ENCODE data around the gene ZNF555. TPM values are rescaled to one million over a fixed set of nuclear protein-coding genes. Genes with fewer than 3 reads are reported as not detected.
A peak's percentile ranks its signal among the peaks of the same experiment; 100 is the strongest.

ZNF555 gene
- total and polyA plus RNA-seq, 2 of the 13 experiments (the other 11 are each of a cell fraction or from before 2014, with no cell fraction given), result 5.0 to 8.0 TPM

GRCh38 chr19:2819540-2820111 is 21.6 kb upstream of the ZNF555 start, which contains the start of gene ZNF554:
Gene ZNF554, plus strand, starts transcription at chr19:2819868. Its CDS starts 204 bp downstream, at chr19:2820072.
- Histone ChIP-seq H3K36me3 (replicated peaks in 1 of 2; ENCODE audit: control insufficient read depth in 1 of 2, insufficient read depth in 2 of 2, low read length in 2 of 2) (no peaks in the 10 kb centered on the region; a peak in 1 of 5 replicates), H3K27me3 (ENCODE audit: control insufficient read depth in 1 of 2, insufficient read depth in 2 of 2, low read length in 2 of 2) (no peaks in the 10 kb centered on the region), H3K4me1 (ENCODE audit: insufficient read depth, low read length) (no peaks in the 10 kb centered on the region; the same call in 1 of the 2 replicates), H3K79me2 (ENCODE audit: insufficient read depth, low read length) (no peaks in the 10 kb centered on the region), H3K4me2 (ENCODE audit: low read depth, low read length) (peak within 1 kb of the TSS; percentile 88), H3K4me3 (replicated peaks in 1 of 3; ENCODE audit: insufficient read depth in 1 of 3, low read depth in 2 of 3, low read length in 3 of 3) (peak within 1 kb of the TSS; percentile 60 to 84 (median 81)), H3K9ac (ENCODE audit: insufficient read depth, low read depth, low read length) (peak within 1 kb of the TSS; percentile 84), H4K20me1 (ENCODE audit: insufficient read depth, low read length) (no peaks in the 10 kb centered on the region), H3K27ac (ENCODE audit: extremely low read length, insufficient read depth, low read length) (peak within 1 kb of the TSS; percentile 21), H3K9me3 (ENCODE audit: low read length) (no peaks in the 10 kb centered on the region), H2AFZ (ENCODE audit: low read length) (no peak within 1 kb of the TSS)
- peak; percentile 87 for ATAC-seq
- POLR2A ChIA-PET, result interaction anchor here (1.0 to 1.7 kb wide), 6 partner anchors 8 to 47 kb away, joined by 4 to 11 read pairs (median 6); partner anchors contain the start of genes THOP1, ZNF555 and ZNF556
- WGBS (ENCODE audit: low lambda C conversion rate), result 0% methylated on average over 7 of the region's 64 CpGs
- BruUV-seq (replicated peaks), result no TSS peak
- no peak for FAIRE-seq
- DNase-seq (ENCODE audit: low spot score), result peak; percentile 91
- CTCF ChIA-PET (ENCODE audit: low intra/inter-chr PET ratio, low total read pairs), result interaction anchor here (1.0 to 1.5 kb wide), 3 partner anchors 21 to 53 kb away, joined by 3 to 7 read pairs (median 4); no protein-coding TSS in a partner anchor
- intact Hi-C loops (cut with micrococcal nuclease; ENCODE audit: unreplicated experiment) (loop anchor here (2.0 kb wide), 2 partner anchors 21 to 47 kb away; partner anchors contain the start of genes ZNF555 and ZNF556), in situ Hi-C loops (cut with HindIII; ENCODE audit: extremely low pct_ligation_motif_present, low pct_unique_long_range_greater_than_20kb) (loop anchor here (10.0 kb wide), 1 partner anchor 55 kb away; no protein-coding TSS in a partner anchor)
- TF ChIP-seq ZNF569 (CRISPR knock-in tag; IDR thresholded peaks at IDR 0.05; ENCODE audit: borderline replicate concordance) (no peak), ZNF761 (CRISPR knock-in tag; conservative IDR thresholded peaks at IDR 0.05) (0 out of 2 replicates have a peak, but pooled peaks have one; percentile 76), ZZZ3 (CRISPR knock-in tag; IDR thresholded peaks at IDR 0.05; ENCODE audit: borderline replicate concordance) (peak; percentile 70), MIER2 (CRISPR knock-in tag; IDR thresholded peaks at IDR 0.05) (peak; percentile 24; the same call in 1 of the 2 replicates), ERF (CRISPR knock-in tag; IDR thresholded peaks at IDR 0.05) (peak; percentile 88), SRY (CRISPR knock-in tag; IDR thresholded peaks at IDR 0.05) (no peak), ZNF780A (CRISPR knock-in tag; IDR thresholded peaks at IDR 0.05) (no peak), TCF7 (IDR thresholded peaks at IDR 0.05; ENCODE audit: low read depth) (no peak), ZNF10 (CRISPR knock-in tag; IDR thresholded peaks at IDR 0.05; ENCODE audit: borderline replicate concordance, low read depth) (no peak), ZNF24 (IDR thresholded peaks at IDR 0.05) (no peak), ZSCAN22 (CRISPR knock-in tag; IDR thresholded peaks at IDR 0.05) (no peak; the same call in 1 of the 2 replicates), FOXO1 (CRISPR knock-in tag; IDR thresholded peaks at IDR 0.05) (peak; percentile 75), ZNF775 (CRISPR knock-in tag; IDR thresholded peaks at IDR 0.05; ENCODE audit: borderline replicate concordance) (no peak), ZKSCAN1 (IDR thresholded peaks at IDR 0.05; ENCODE audit: low read length) (no peak), ZNF737 (CRISPR knock-in tag; IDR thresholded peaks at IDR 0.05; ENCODE audit: borderline replicate concordance) (no peak), CREB1 (IDR thresholded peaks at IDR 0.05) (peak; percentile 75), CREB1 (CRISPR knock-in tag; IDR thresholded peaks at IDR 0.05) (no peak), DDIT3 (CRISPR knock-in tag; IDR thresholded peaks at IDR 0.05) (no peak), AGO1 (IDR thresholded peaks at IDR 0.05; ENCODE audit: low read depth, low read length, poor library complexity, severe bottlenecking) (peak; percentile 64), ZNF124 (CRISPR knock-in tag; IDR thresholded peaks at IDR 0.05) (no peak), RNF219 (CRISPR knock-in tag; IDR thresholded peaks at IDR 0.05) (no peak; the same call in 1 of the 2 replicates), ISL2 (CRISPR knock-in tag; IDR thresholded peaks at IDR 0.05) (peak; percentile 79; the same call in 1 of the 2 replicates), ZNF749 (CRISPR knock-in tag; IDR thresholded peaks at IDR 0.05; ENCODE audit: borderline replicate concordance) (no peak; the same call in 1 of the 2 replicates)
